GM23338 (cell line): ENCODE measurements around the gene THRB. TPM values are rescaled to one million over a fixed set of nuclear protein-coding genes. Genes with fewer than 3 reads are reported as not detected.

ENCODE experiments used
- ATAC-seq: fragments of 200-7000 bp; cut with Tn5 transposase; 3 replicates; pipeline ENCODE4 v1.9.1; 2020
- DNase-seq: peaks from one replicate; pipeline ENCODE4 v3.0.0-alpha.2; 2015; ENCODE audit warnings: low spot score
- H2AFZ ChIP-seq: fragments of 200-600 bp; sonication (generic); 2 replicates; pipeline ENCODE4 v1.8.0; 2016; ENCODE audit warnings: antibody characterized with exemption, mild to moderate bottlenecking, moderate library complexity
- H3F3A ChIP-seq: fragments of 200-600 bp; sonication (generic); replicated peaks from 2 replicates; pipeline ENCODE4 v1.8.0; 2017; ENCODE audit warnings: antibody characterized with exemption, mixed run types, low read depth
- H3K27ac ChIP-seq: fragments of 200-600 bp; sonication (generic); 2 replicates; pipeline ENCODE4 v1.6.1; 2016; ENCODE audit warnings: low read depth
- H3K27me3 ChIP-seq: fragments of 200-600 bp; sonication (generic); 2 replicates; pipeline ENCODE4 v1.8.0; 2016; ENCODE audit warnings: mild to moderate bottlenecking, mixed run types, moderate library complexity; ENCODE audit not compliant: insufficient read depth
- H3K36me3 ChIP-seq: fragments of 200-600 bp; sonication (generic); 2 replicates; pipeline ENCODE4 v1.8.0; 2016; ENCODE audit warnings: mild to moderate bottlenecking; ENCODE audit not compliant: insufficient read depth
- H3K4me1 ChIP-seq: fragments of 200-600 bp; sonication (generic); 2 replicates; pipeline ENCODE4 v1.8.0; 2016; ENCODE audit warnings: mild to moderate bottlenecking, moderate library complexity; ENCODE audit not compliant: insufficient read depth
- H3K4me2 ChIP-seq: fragments of 200-600 bp; sonication (generic); 2 replicates; pipeline ENCODE4 v1.7.1; 2017; ENCODE audit warnings: mixed run types
- H3K4me3 ChIP-seq: fragments of 200-600 bp; sonication (generic); 2 replicates; pipeline ENCODE4 v1.6.1; 2016; ENCODE audit warnings: mixed run types
- H3K79me2 ChIP-seq: fragments of 200-600 bp; sonication (generic); replicated peaks from 2 replicates; pipeline ENCODE4 v1.8.0; 2017; ENCODE audit warnings: mild to moderate bottlenecking; ENCODE audit not compliant: insufficient read depth
- H3K9me2 ChIP-seq: fragments of 200-600 bp; sonication (generic); 2 replicates; pipeline ENCODE4 v1.8.0; 2017; ENCODE audit not compliant: insufficient read depth
- H4K20me1 ChIP-seq: fragments of 200-600 bp; sonication (generic); replicated peaks from 2 replicates; pipeline ENCODE4 v1.8.0; 2017; ENCODE audit warnings: mild to moderate bottlenecking; ENCODE audit not compliant: insufficient read depth
- H3K27ac Mint-ChIP-seq: 2 replicates; pipeline ENCODE4 v1.8.0; 2020; ENCODE audit warnings: inconsistent platforms, mild to moderate bottlenecking, moderate library complexity, mixed read lengths
- H3K27me3 Mint-ChIP-seq: 3 replicates; pipeline ENCODE4 v1.8.0; 2022; ENCODE audit warnings: low read depth, mild to moderate bottlenecking, moderate library complexity, mixed read lengths, inconsistent platforms; ENCODE audit not compliant: insufficient read depth, poor library complexity
- H3K36me3 Mint-ChIP-seq: 3 replicates; pipeline ENCODE4 v1.8.0; 2021; ENCODE audit warnings: low read depth, mild to moderate bottlenecking, inconsistent platforms, moderate library complexity, mixed read lengths
- H3K4me1 Mint-ChIP-seq: 3 replicates; pipeline ENCODE4 v1.8.0; 2020; ENCODE audit warnings: mild to moderate bottlenecking, inconsistent platforms, mixed read lengths
- H3K4me3 Mint-ChIP-seq: 3 replicates; pipeline ENCODE4 v1.8.0; 2021; ENCODE audit warnings: moderate library complexity, mild to moderate bottlenecking, inconsistent platforms, mixed read lengths
- H3K9me3 Mint-ChIP-seq: 3 replicates; pipeline ENCODE4 v1.8.0; 2020; ENCODE audit warnings: moderate library complexity, mild to moderate bottlenecking, inconsistent platforms, mixed read lengths
- CREB1 ChIP-seq: fragments of 250-450 bp; sonication (Bioruptor Pico); IDR thresholded peaks from 2 replicates; pipeline ENCODE4 v1.5.0; 2020; ENCODE audit warnings: low read depth, mild to moderate bottlenecking, moderate library complexity
- CTCF ChIP-seq, 2 experiments: fragments of 200-600 bp in 1 of 2; sonication (generic) in 1 of 2; conservative IDR thresholded peaks; 2 replicates each; pipeline versions ENCODE4 v1.5.1 to v1.6.1; 2016 to 2017; ENCODE audit warnings: antibody characterized with exemption in 2 of 2, low read depth in 2 of 2, mild to moderate bottlenecking in 2 of 2, moderate library complexity in 1 of 2
- ETS1 ChIP-seq: IDR thresholded peaks from 2 replicates; pipeline ENCODE4 v1.6.1; 2016; ENCODE audit warnings: antibody characterized with exemption
- EZH2phosphoT487 ChIP-seq: fragments of 200-600 bp; sonication (generic); IDR thresholded peaks from one replicate; pipeline ENCODE4 v1.8.1; 2018; ENCODE audit warnings: antibody characterized with exemption; ENCODE audit not compliant: unreplicated experiment
- JUNB ChIP-seq: IDR thresholded peaks from one replicate; pipeline ENCODE4 v1.6.1; 2016; ENCODE audit warnings: antibody characterized with exemption; ENCODE audit not compliant: unreplicated experiment
- NANOG ChIP-seq: IDR thresholded peaks from 2 replicates; pipeline ENCODE4 v1.6.1; 2016; ENCODE audit warnings: antibody characterized with exemption, borderline replicate concordance
- POLR2AphosphoS5 ChIP-seq: IDR thresholded peaks from 2 replicates; pipeline ENCODE4 v1.6.1; 2016; ENCODE audit warnings: antibody characterized with exemption, low read depth
- REST ChIP-seq: IDR thresholded peaks from one replicate; pipeline ENCODE4 v1.6.1; 2018; ENCODE audit warnings: antibody characterized with exemption; ENCODE audit not compliant: unreplicated experiment
- STAT1 ChIP-seq: IDR thresholded peaks from one replicate; pipeline ENCODE4 v1.6.1; 2016; ENCODE audit warnings: antibody characterized with exemption; ENCODE audit not compliant: unreplicated experiment
- ZNF331 ChIP-seq: fragments of 250-450 bp; sonication (Bioruptor Pico); IDR thresholded peaks from 2 replicates; pipeline ENCODE4 v1.5.0; 2020; ENCODE audit warnings: low read depth, mild to moderate bottlenecking, moderate library complexity
- polyA plus RNA-seq: library from polyadenylated mRNA; unstranded; fragments of >200 nt; fragmentation: Nextera tagmentation; extraction: Ambion mirVana; gene quantifications from 2 replicates; pipeline ENCODE4 v1.2.1, GENCODE V29; 2016
- total RNA-seq: library from RNA; depleted of rRNA; stranded (reverse); fragments of >200 nt; shearing (Covaris generic); gene quantifications from 2 replicates; pipeline ENCODE4 v1.2.3, GENCODE V29; 2014

Gene THRB
- total and polyA plus RNA-seq, 2 experiments from 2014 or later = 1.7 to 3.2 TPM

- no peaks in the 10 kb centered on the region for H3K36me3 ChIP-seq
- Mint-ChIP-seq H3K4me1 (0 out of 3 replicates have a peak, but pooled peaks cover 3% of the 10 kb centered on the region), H3K36me3 (no peaks in the 10 kb centered on the region), H3K27ac (no peak overlapping the region), H3K27me3 (peaks cover 3% of the 10 kb centered on the region), H3K9me3 (no peaks in the 10 kb centered on the region), H3K4me3 (no peak overlapping the region)
- H3K4me2 ChIP-seq = no peak overlapping the region
- ATAC-seq (no peak), DNase-seq (no peak)
- H4K20me1 ChIP-seq = no peaks in the 10 kb centered on the region
- no peaks in the 10 kb centered on the region for H3K4me1 ChIP-seq
- TF ChIP-seq JUNB (no peak), ZNF331 (CRISPR knock-in tag) (no peak), ETS1 (no peak), EZH2phosphoT487 (no peak), STAT1 (no peak), POLR2AphosphoS5 (no peak), REST (no peak), CREB1 (CRISPR knock-in tag) (no peak), NANOG (no peak), CTCF (conservative IDR thresholded peaks at IDR 0.05; ENCODE audit: low read depth in 2 of 2) (no peak)
- H3F3A ChIP-seq = no peaks in the 10 kb centered on the region
- H3K4me3 ChIP-seq = no peak overlapping the region
- no peak overlapping the region for H2AFZ ChIP-seq
- H3K27me3 ChIP-seq = no peaks in the 10 kb centered on the region
- no peaks in the 10 kb centered on the region for H3K9me2 ChIP-seq
- no peaks in the 10 kb centered on the region for H3K79me2 ChIP-seq
- no peak overlapping the region for H3K27ac ChIP-seq
Measured at GRCh38 chr3:24378313-24378712, 116.3 kb downstream of the THRB start.
